C4-2B (cell line): Measurements from ENCODE around the gene TGFBR2.

ENCODE experiments used
- ZFX ChIP-seq: fragments of 450-650 bp; IDR thresholded peaks from 2 replicates; pipeline ENCODE4 v1.6.1; 2017
- TF ChIP-seq, protein P1 (sequence below): fragments of 450-650 bp; conservative IDR thresholded peaks from 2 replicates; pipeline ENCODE4 v1.5.1; 2017; ENCODE audit warnings: mild to moderate bottlenecking

DNA sequence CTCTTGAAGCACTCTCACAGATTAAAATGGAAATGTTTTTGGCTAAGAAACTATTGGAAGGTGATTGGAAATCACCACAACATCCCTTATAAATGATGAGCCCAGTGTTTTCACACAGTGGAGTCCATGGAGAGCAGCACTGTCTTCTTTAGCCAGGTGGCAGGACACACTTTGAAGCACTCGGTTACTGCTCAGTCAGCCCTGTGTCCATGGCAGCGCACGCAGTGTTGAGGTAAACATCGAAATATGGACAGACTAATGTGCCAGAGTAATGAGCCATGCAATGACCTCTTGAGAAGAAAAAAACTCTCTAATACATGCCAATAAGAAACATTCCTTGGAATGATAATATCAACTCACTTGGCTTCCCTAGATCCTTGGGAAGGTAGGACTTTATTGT lies 66.6 kb downstream of the TGFBR2 start:
- TF ChIP-seq, protein P1, sequence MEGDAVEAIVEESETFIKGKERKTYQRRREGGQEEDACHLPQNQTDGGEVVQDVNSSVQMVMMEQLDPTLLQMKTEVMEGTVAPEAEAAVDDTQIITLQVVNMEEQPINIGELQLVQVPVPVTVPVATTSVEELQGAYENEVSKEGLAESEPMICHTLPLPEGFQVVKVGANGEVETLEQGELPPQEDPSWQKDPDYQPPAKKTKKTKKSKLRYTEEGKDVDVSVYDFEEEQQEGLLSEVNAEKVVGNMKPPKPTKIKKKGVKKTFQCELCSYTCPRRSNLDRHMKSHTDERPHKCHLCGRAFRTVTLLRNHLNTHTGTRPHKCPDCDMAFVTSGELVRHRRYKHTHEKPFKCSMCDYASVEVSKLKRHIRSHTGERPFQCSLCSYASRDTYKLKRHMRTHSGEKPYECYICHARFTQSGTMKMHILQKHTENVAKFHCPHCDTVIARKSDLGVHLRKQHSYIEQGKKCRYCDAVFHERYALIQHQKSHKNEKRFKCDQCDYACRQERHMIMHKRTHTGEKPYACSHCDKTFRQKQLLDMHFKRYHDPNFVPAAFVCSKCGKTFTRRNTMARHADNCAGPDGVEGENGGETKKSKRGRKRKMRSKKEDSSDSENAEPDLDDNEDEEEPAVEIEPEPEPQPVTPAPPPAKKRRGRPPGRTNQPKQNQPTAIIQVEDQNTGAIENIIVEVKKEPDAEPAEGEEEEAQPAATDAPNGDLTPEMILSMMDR: no peak
- TF ChIP-seq ZFX: no peak
